ENCODE data around the gene SNRPD2.

SNRPD2 gene

GRCh38 chr19:45638930-45639729 lies 52.6 kb downstream of the SNRPD2 start, which contains the start of gene EML2:
TSS of gene EML2 (minus strand) at chr19:45639397. CDS start at chr19:45639376, 21 bp downstream.
- Histone ChIP-seq H3K4me3 (ENCODE audit: extremely low read depth, insufficient read depth, low read length, poor library complexity, severe bottlenecking) (peak within 1 kb of the TSS; percentile 42), H3K27ac (ENCODE audit: low read depth, low read length, severe bottlenecking) (peak within 1 kb of the TSS; percentile 33), H3K36me3 (ENCODE audit: control insufficient read depth, insufficient read depth, low read length) (no peaks in the 10 kb centered on the region), H3K4me1 (ENCODE audit: control insufficient read depth, insufficient read depth, low read length, poor library complexity, severe bottlenecking) (peaks cover 14% of the 10 kb centered on the region), H3K9me3 (ENCODE audit: control insufficient read depth, low read length) (no peaks in the 10 kb centered on the region)
- WGBS, 2 experiments (ENCODE audit: insufficient coverage in 2 of 2): 14 to 15% methylated on average over 29 to 40 of the region's 52 CpGs

GRCh38 chr19:45637890-45638667 lies 53.7 kb downstream of the SNRPD2 start:
- H3K4me1 ChIP-seq (ENCODE audit: control insufficient read depth, insufficient read depth, low read length, poor library complexity, severe bottlenecking): peaks cover 13% of the 10 kb centered on the region
- no peaks in the 10 kb centered on the region for H3K36me3 ChIP-seq (ENCODE audit: control insufficient read depth, insufficient read depth, low read length)
- H3K4me3 ChIP-seq (ENCODE audit: extremely low read depth, insufficient read depth, low read length, poor library complexity, severe bottlenecking): peak overlapping the region; percentile 42
- 63 to 71% methylated on average over 14 to 19 of the region's 19 CpGs for WGBS, 2 experiments (ENCODE audit: insufficient coverage in 2 of 2)
- peak overlapping the region; percentile 33 for H3K27ac ChIP-seq (ENCODE audit: low read depth, low read length, severe bottlenecking)
- H3K9me3 ChIP-seq (ENCODE audit: control insufficient read depth, low read length): no peaks in the 10 kb centered on the region

Data from mesodermal cell (in vitro differentiated cells).